ENCODE measurements around the gene ATG2A.
"Not testable (repeated sequence)": the region's sequence is repeated elsewhere in the genome, so short reads cannot be mapped to it uniquely, and the experiment has no call there.

Gene ATG2A

DNA sequence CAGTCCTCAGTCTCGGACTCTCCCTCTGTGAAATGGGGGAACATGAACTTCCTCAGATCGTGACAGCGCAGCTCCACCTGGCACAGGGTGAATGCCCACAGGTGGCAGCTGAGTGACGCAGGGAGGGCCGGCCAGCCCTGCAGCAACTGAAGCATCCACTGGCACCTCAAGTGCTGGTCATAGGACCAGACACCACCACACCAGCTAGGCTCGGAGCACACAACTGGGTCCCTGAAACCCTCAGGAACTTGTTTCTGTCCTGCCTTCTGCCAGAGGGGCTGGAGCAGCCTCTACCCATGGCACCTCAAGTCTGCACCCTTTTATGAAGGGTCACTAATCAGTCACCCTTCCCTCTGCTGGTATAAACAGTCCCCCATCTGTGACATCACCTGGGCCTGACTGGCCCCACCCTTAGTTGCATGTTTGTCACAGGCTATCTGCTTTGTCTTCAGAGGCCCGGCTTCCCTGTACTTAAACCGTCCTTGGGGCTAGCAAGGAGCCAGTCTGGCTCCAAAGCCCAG lies 65.1 kb downstream of the ATG2A start:
- no peak for DNase-seq

DNA sequence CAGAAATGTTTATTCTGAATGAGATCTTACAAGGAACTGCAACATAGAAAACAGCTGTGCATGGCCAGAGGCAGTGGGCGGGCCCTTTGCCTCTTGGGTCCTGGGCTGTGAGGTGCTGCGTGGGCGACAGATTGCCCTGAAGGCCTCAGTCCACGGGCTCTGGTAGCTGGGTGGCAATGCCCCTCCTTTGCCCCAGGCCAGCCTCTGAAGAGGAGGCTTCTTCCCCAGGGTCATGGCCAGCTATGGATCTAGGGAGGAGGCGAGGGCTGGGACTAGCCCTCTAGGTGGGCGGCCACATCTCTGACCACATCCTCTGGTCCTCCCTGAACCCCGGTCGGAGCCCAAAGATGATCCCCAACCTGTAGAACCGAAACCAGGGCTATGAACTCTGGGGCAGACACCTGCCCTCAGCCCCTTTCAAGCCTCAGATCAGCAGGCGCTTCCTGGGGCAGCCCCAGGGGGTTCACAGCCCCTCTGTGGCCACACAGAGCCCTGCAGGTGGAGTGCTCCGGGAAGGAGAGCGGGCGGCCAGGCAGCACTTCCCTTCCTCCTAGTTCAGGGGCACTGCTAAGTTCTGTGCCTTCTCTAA lies 65.9 kb downstream of the ATG2A start:
- DNase-seq = no peak

DNA sequence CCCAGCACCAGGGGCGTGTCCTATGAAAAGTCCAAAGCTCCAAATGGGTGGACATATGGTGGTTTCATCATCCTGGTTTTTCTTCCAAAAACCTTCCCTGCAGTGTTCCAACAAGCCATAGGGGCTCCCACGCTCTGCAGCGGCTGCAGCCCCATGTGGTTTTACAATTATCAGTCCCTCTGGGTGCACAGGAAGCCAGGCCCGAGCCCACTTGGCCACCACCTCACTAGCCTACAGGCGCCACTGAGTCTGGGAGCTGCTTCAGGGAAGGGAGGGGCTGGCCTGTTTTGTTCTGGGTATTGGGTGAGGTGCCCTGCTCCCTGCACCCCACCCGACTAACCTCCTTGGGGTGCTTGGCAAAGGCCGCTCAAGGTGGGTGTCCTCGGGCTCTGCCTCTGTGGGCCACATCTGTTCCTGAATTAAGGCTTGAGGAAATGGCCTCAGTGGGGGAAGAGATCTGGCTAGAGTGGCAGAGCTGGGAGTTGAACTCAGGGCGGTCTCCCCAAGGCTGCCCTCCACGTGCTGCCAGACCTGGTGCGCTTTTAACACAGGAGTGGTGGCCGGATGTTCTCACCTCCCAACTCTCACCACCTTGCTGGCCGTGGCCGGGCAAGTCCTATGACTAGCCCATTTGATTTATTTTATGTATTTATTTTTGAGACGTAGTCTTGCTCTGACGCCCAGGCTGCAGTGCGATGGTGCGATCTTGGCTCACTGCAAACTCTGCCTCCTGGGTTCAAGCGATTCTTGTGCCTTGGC lies 67.2 kb downstream of the ATG2A start:
- DNase-seq = no peak

DNA sequence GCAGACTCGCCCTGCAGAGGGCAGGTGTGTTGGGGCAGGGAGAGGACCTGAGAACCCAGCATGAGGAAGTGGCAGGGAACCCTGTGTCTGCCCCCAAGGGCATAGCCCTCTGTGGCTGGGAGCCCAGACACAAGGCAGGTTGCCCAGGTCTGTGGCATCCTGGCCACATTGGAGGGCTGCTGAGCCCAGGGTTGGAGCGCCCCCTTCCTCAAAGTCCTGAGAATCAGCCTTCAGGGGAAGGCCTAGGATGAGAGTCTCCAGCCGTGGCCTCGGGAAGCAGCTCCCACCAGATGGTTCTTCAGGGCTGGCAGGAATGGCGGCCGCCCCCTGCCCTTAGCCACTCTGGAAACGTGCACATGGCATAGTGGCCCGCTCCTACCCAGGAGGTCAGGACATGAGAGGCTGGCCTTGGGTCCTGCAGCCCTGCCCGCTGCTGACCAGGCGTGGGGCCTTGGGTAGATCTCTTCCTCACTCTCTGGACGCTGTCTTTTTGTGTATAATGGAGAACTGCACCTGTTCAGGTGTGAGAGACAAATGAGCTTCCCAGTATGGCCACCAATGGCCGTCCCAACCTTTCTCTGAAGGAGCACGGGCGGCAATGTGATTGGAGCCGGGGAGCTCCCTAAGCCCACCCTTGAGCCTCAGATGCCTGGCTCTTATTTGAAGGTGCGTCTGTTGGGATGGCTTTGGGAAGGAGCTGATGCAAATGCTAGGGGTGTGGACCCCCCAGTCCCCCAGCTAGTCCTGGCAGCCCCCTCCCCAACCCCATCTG lies 68.0 kb downstream of the ATG2A start:
- DNase-seq = peak; percentile 34

DNA sequence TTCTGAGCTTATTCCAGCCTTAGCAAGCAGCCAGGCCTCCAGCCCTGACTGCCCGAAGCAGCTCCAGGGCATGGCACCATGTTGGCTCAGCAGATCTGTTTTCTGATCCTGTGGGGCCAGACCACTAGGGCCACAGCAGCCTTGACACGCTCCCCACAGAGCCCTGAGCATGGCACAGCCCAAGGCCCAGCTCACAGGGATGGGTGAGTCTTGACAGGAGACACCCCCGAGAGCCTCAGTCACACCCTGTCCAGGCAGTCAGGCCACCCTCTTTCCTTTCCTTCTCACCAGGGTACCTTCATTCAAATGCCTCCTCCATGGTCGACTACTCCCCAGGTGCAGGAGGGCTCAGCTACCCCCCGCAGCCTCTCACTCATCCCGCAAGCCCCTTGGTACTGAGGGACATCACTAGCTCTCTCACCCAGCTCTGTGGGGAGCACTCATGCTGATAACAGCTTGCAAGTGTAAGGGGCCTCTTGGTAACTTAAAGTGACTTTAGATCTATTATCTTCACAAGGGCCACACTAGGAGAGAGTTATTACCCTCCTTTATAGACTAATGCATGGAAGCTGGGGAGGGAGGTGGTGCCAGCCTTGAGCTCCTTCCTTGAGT lies 68.7 kb downstream of the ATG2A start:
- no peak for DNase-seq

DNA sequence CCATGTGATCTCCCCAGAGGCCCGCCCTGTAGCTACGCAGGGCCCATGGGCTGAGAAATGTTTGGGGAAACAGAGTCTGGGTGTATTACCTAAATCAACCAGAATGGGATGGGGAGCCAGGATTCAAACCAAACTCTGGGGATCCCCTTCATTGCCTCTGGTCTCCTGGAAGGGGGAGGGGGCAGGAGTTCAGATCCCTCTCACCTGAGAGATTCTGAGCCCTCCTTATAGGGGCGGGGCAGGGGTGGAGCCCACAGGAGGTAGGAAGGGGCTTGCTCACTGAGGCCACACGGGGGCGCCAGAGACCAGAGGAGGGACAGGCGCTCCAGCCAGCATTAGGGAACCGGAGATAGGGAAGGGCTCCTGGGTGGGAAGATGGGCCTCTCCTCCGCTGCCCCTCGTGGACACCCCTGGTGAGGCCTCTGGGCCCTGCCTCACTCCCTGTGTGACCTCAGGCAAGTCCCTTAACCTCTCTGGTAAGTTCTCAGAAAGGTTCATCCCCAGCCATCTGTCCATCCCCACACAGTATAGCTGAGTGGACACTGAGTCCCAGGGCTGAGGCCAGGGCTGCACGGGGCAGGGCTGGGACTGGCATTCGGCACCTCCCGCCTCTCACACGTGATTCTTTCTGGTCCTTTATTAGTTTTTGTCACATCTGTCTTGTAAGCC lies 69.9 kb downstream of the ATG2A start:
- peak; percentile 88 for DNase-seq

DNA sequence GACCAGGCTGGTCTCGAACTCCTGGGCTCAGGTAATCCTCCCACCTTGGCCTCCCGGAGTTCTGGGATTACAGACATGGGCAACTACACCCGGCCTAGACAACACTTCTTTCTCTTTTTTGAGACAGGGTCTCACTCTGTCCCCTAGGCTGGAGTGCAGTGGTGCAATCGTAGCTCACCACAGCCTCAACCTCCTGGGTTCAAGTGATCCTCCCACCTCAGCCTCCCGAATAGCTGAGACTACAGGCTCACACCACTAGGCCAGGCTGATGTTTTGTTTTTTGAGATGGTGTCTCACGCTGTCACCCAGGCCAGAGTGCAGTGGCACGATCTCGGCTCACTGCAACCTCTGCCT lies 71.3 kb downstream of the ATG2A start:
- DNase-seq = not testable (repeated sequence)

DNA sequence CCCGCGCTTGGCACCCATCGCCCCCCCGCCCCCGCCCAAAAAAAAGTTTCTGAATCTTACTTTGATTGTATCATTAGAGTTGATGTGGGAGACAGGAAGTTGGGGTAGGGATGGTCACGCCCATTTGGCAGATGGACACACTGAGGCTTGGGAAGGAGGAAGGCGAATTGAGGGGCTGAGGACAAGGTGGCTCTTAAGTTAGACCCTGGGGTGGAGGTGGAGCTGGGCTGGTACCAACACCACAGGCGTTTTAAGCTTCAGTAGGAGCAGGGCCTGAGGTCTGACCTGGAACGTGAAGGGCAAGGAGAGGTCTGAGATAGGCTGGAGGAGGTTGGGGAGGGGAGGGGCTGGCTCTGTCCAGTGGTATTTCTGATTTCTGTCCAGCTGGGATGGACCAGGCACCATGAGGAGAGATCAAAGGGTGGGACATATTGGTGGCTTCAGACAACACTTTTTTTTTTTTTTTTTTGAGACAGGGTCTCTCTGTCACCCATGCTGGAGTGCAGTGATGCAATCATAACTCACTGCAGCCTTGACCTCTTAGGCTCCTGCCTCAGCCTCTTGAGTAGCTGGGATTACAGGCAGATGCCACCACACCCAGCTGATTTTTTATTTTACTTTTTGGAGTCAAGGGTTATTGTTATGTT lies 71.8 kb downstream of the ATG2A start:
- no peak for DNase-seq

Data from DMS79 treated with DMSO at 0.1 percent for 48 hours (cell line).